Measurements from ENCODE around the gene GGACT.
"Not testable (repeated sequence)": the region's sequence is repeated elsewhere in the genome, so short reads cannot be mapped to it uniquely, and the experiment has no call there.

GRCh38 chr13:100524688-100525087, 63.9 kb downstream of the GGACT start:
- not testable (repeated sequence) for TF ChIP-seq ZNF623 (tag by site-specific recombination; IDR thresholded peaks at IDR 0.05); ZNF423 (tag by site-specific recombination; IDR thresholded peaks at IDR 0.05); BCL11A (tag by site-specific recombination; IDR thresholded peaks at IDR 0.05; ENCODE audit: low read depth); SETDB1 (IDR thresholded peaks at IDR 0.05; ENCODE audit: insufficient read length, low read length); ZNF610 (tag by site-specific recombination; IDR thresholded peaks at IDR 0.05; ENCODE audit: borderline replicate concordance); ZNF416 (tag by site-specific recombination; IDR thresholded peaks at IDR 0.05); SCRT1 (tag by site-specific recombination; IDR thresholded peaks at IDR 0.05; ENCODE audit: borderline replicate concordance); CTCF (tag by site-specific recombination; IDR thresholded peaks at IDR 0.05); ZNF221 (tag by site-specific recombination; IDR thresholded peaks at IDR 0.05; ENCODE audit: borderline replicate concordance); SP2 (tag by site-specific recombination; IDR thresholded peaks at IDR 0.05); ZNF274 (IDR thresholded peaks at IDR 0.05; ENCODE audit: low read length); ZNF274 (tag by site-specific recombination; IDR thresholded peaks at IDR 0.05; ENCODE audit: borderline replicate concordance); ATF2 (tag by site-specific recombination; IDR thresholded peaks at IDR 0.05; ENCODE audit: low read depth); ZNF174 (tag by site-specific recombination; IDR thresholded peaks at IDR 0.05); ZFP3 (tag by site-specific recombination; IDR thresholded peaks at IDR 0.05; ENCODE audit: low read depth)
